ENCODE data around the gene EIF3A.
"Not testable (repeated sequence)": the region's sequence is repeated elsewhere in the genome, so short reads cannot be mapped to it uniquely, and the experiment has no call there.

EIF3A gene

GRCh38 chr10:119112056-119112455 lies 31.4 kb upstream of the EIF3A start:
- Histone ChIP-seq H3K4me1 (ENCODE audit: control insufficient read depth, insufficient read depth, low read length) (no peaks in the 10 kb centered on the region), H3K27ac (ENCODE audit: low read depth, low read length) (no peak overlapping the region), H3K9me3 (ENCODE audit: control insufficient read depth, insufficient read depth, low read length) (no peaks in the 10 kb centered on the region), H3K36me3 (ENCODE audit: control insufficient read depth, insufficient read depth, low read length) (peaks cover 81% of the 10 kb centered on the region), H3K4me3 (ENCODE audit: low read depth, low read length) (no peak overlapping the region), H3K27me3 (ENCODE audit: control insufficient read depth, insufficient read depth, low read length) (no peaks in the 10 kb centered on the region), H3K9ac (ENCODE audit: low read depth, low read length) (no peak overlapping the region)

GRCh38 chr10:119107771-119108170 lies 27.2 kb upstream of the EIF3A start:
- H3K27me3 ChIP-seq (ENCODE audit: control insufficient read depth, insufficient read depth, low read length); H3K9me3 ChIP-seq (ENCODE audit: control insufficient read depth, insufficient read depth, low read length); H3K9ac ChIP-seq (ENCODE audit: low read depth, low read length); H3K27ac ChIP-seq (ENCODE audit: low read depth, low read length); H3K4me3 ChIP-seq (ENCODE audit: low read depth, low read length); H3K4me1 ChIP-seq (ENCODE audit: control insufficient read depth, insufficient read depth, low read length): not testable (repeated sequence)
- peaks cover 54% of the 10 kb centered on the region for H3K36me3 ChIP-seq (ENCODE audit: control insufficient read depth, insufficient read depth, low read length)

- H3K27me3 ChIP-seq (ENCODE audit: control insufficient read depth, insufficient read depth, low read length); H3K4me3 ChIP-seq (ENCODE audit: low read depth, low read length); H3K27ac ChIP-seq (ENCODE audit: low read depth, low read length); H3K4me1 ChIP-seq (ENCODE audit: control insufficient read depth, insufficient read depth, low read length); H3K9ac ChIP-seq (ENCODE audit: low read depth, low read length); H3K9me3 ChIP-seq (ENCODE audit: control insufficient read depth, insufficient read depth, low read length): not testable (repeated sequence)
- peaks cover 48% of the 10 kb centered on the region for H3K36me3 ChIP-seq (ENCODE audit: control insufficient read depth, insufficient read depth, low read length)
These were observed 26.5 kb upstream of the EIF3A start for GRCh38 chr10:119107106-119107505.

- not testable (repeated sequence) for H3K4me3 ChIP-seq (ENCODE audit: low read depth, low read length); H3K4me1 ChIP-seq (ENCODE audit: control insufficient read depth, insufficient read depth, low read length); H3K9ac ChIP-seq (ENCODE audit: low read depth, low read length); H3K27me3 ChIP-seq (ENCODE audit: control insufficient read depth, insufficient read depth, low read length); H3K27ac ChIP-seq (ENCODE audit: low read depth, low read length); H3K9me3 ChIP-seq (ENCODE audit: control insufficient read depth, insufficient read depth, low read length)
- peaks cover 36% of the 10 kb centered on the region for H3K36me3 ChIP-seq (ENCODE audit: control insufficient read depth, insufficient read depth, low read length)
These were observed 25.3 kb upstream of the EIF3A start for GRCh38 chr10:119105899-119106298.

GRCh38 chr10:119105155-119105554 lies 24.5 kb upstream of the EIF3A start:
- H3K27ac ChIP-seq (ENCODE audit: low read depth, low read length): no peak overlapping the region
- H3K4me3 ChIP-seq (ENCODE audit: low read depth, low read length): peak overlapping the region; percentile 85
- peaks cover 29% of the 10 kb centered on the region for H3K36me3 ChIP-seq (ENCODE audit: control insufficient read depth, insufficient read depth, low read length)
- no peaks in the 10 kb centered on the region for H3K9me3 ChIP-seq (ENCODE audit: control insufficient read depth, insufficient read depth, low read length)
- H3K4me1 ChIP-seq (ENCODE audit: control insufficient read depth, insufficient read depth, low read length): no peaks in the 10 kb centered on the region
- H3K27me3 ChIP-seq (ENCODE audit: control insufficient read depth, insufficient read depth, low read length): no peaks in the 10 kb centered on the region
- H3K9ac ChIP-seq (ENCODE audit: low read depth, low read length): no peak overlapping the region

- H3K27ac ChIP-seq (ENCODE audit: low read depth, low read length): no peak overlapping the region
- no peaks in the 10 kb centered on the region for H3K9me3 ChIP-seq (ENCODE audit: control insufficient read depth, insufficient read depth, low read length)
- no peaks in the 10 kb centered on the region for H3K4me1 ChIP-seq (ENCODE audit: control insufficient read depth, insufficient read depth, low read length)
- peak overlapping the region; percentile 57; the same call in 1 of the 2 replicates for H3K9ac ChIP-seq (ENCODE audit: low read depth, low read length)
- H3K36me3 ChIP-seq (ENCODE audit: control insufficient read depth, insufficient read depth, low read length): peaks cover 24% of the 10 kb centered on the region
- H3K4me3 ChIP-seq (ENCODE audit: low read depth, low read length): peak overlapping the region; percentile 85
- no peaks in the 10 kb centered on the region for H3K27me3 ChIP-seq (ENCODE audit: control insufficient read depth, insufficient read depth, low read length)
These were observed 24.0 kb upstream of the EIF3A start for GRCh38 chr10:119104654-119105015.

- Histone ChIP-seq H3K9ac (ENCODE audit: low read depth, low read length) (peak within 1 kb of the TSS; percentile 64; the same call in 1 of the 2 replicates), H3K9me3 (ENCODE audit: control insufficient read depth, insufficient read depth, low read length) (no peaks in the 10 kb centered on the region), H3K4me3 (ENCODE audit: low read depth, low read length) (peak within 1 kb of the TSS; percentile 85), H3K36me3 (ENCODE audit: control insufficient read depth, insufficient read depth, low read length) (peaks cover 19% of the 10 kb centered on the region), H3K4me1 (ENCODE audit: control insufficient read depth, insufficient read depth, low read length) (no peaks in the 10 kb centered on the region), H3K27me3 (ENCODE audit: control insufficient read depth, insufficient read depth, low read length) (no peaks in the 10 kb centered on the region), H3K27ac (ENCODE audit: low read depth, low read length) (peak within 1 kb of the TSS; percentile 61)
These were observed 23.5 kb upstream of the EIF3A start, which contains the start of gene DENND10 for GRCh38 chr10:119103903-119104653. DENND10 (plus strand) TSS chr10:119104113; CDS start chr10:119104143, 30 bp downstream.

- Histone ChIP-seq H3K9ac (ENCODE audit: low read depth, low read length) (no peak overlapping the region), H3K27ac (ENCODE audit: low read depth, low read length) (no peak overlapping the region), H3K4me1 (ENCODE audit: control insufficient read depth, insufficient read depth, low read length) (no peaks in the 10 kb centered on the region), H3K27me3 (ENCODE audit: control insufficient read depth, insufficient read depth, low read length) (no peaks in the 10 kb centered on the region), H3K36me3 (ENCODE audit: control insufficient read depth, insufficient read depth, low read length) (peaks cover 14% of the 10 kb centered on the region; the same call in 1 of the 2 replicates), H3K9me3 (ENCODE audit: control insufficient read depth, insufficient read depth, low read length) (no peaks in the 10 kb centered on the region), H3K4me3 (ENCODE audit: low read depth, low read length) (no peak overlapping the region)
These were observed 22.8 kb upstream of the EIF3A start for GRCh38 chr10:119103241-119103902.

GRCh38 chr10:119101366-119102098 lies 20.9 kb upstream of the EIF3A start:
- Histone ChIP-seq H3K9ac (ENCODE audit: low read depth, low read length) (no peak overlapping the region), H3K27me3 (ENCODE audit: control insufficient read depth, insufficient read depth, low read length) (no peaks in the 10 kb centered on the region), H3K27ac (ENCODE audit: low read depth, low read length) (no peak overlapping the region), H3K4me3 (ENCODE audit: low read depth, low read length) (no peak overlapping the region), H3K4me1 (ENCODE audit: control insufficient read depth, insufficient read depth, low read length) (no peaks in the 10 kb centered on the region), H3K36me3 (ENCODE audit: control insufficient read depth, insufficient read depth, low read length) (0 out of 2 replicates have a peak, but pooled peaks cover 5% of the 10 kb centered on the region), H3K9me3 (ENCODE audit: control insufficient read depth, insufficient read depth, low read length) (no peaks in the 10 kb centered on the region)

GRCh38 chr10:119100434-119101238 lies 20.0 kb upstream of the EIF3A start:
- Histone ChIP-seq H3K9me3 (ENCODE audit: control insufficient read depth, insufficient read depth, low read length) (no peaks in the 10 kb centered on the region), H3K4me3 (ENCODE audit: low read depth, low read length) (no peak overlapping the region), H3K4me1 (ENCODE audit: control insufficient read depth, insufficient read depth, low read length) (no peaks in the 10 kb centered on the region), H3K9ac (ENCODE audit: low read depth, low read length) (no peak overlapping the region), H3K36me3 (ENCODE audit: control insufficient read depth, insufficient read depth, low read length) (no peaks in the 10 kb centered on the region), H3K27me3 (ENCODE audit: control insufficient read depth, insufficient read depth, low read length) (no peaks in the 10 kb centered on the region), H3K27ac (ENCODE audit: low read depth, low read length) (no peak overlapping the region)
